Measurements from ENCODE around the gene HIPK2.

Gene HIPK2

GRCh38 chr7:139591550-139592195 is 186.1 kb downstream of the HIPK2 start:
- peak; percentile 39 for DNase-seq (ENCODE audit: low read depth, low spot score)

DNA sequence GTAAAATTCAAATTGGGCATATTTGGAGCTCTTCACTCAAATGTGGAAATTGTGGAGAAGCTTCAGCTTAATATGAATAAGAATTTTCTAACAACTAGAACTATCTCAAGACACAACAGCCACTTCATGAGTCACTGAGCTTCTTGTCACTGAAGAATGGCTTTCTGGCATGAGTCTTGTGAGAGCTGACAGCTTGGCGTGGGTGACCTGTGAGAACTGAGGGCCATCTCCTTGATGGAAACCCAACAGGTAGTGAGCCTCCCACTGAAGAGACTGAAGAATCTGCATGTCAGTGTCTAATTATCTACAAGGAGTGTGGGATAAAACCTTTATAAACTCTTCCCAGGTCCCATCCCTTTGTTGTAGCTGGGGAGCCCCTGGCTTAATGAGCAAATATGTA is 188.3 kb downstream of the HIPK2 start:
- peak; percentile 9 for DNase-seq (ENCODE audit: low read depth, low spot score)

DNA sequence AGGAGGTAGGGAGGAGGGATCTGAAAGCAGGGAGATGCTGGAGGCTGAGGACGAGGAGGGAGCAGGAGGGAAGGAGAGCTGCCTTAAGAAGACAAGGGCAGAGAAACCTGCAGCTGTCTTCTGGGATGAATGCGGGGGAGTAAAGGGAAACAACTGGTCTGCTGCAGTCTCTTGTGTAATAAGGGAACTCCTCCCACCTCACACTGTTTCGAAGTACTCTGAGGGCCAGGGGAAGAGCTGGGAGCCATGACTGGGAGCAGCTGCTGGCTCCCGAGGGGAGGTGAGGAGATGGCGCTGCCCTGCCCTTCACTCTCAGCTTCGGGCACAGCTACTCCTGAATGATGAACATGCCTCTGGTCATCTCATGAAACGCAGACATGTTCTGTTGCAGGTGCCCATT is 189.2 kb downstream of the HIPK2 start:
- DNase-seq (ENCODE audit: low read depth, low spot score): no peak

DNA sequence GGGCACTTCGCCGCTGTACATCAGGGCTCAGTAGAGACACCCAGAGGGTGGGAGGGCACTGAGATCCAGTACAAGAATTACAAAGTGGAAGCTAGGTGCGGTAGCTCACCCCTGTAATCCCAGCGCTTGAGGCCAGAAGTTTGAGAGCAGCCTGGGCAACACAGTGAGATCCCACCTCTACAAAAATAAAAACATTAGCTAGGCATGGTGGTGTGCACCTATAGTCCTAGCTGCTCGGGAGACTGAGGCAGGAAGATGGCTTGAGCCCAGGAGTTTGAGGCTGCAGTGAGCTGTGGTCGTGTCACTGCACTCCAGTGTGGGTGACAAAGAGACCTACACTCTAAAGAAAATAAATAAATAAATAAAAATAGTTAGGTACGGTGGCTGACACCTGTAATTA is 190.3 kb downstream of the HIPK2 start:
- no peak for DNase-seq (ENCODE audit: low read depth, low spot score)

GRCh38 chr7:139586286-139586685 is 191.5 kb downstream of the HIPK2 start:
- DNase-seq (ENCODE audit: low read depth, low spot score): no peak

GRCh38 chr7:139585042-139585441 is 192.8 kb downstream of the HIPK2 start:
- DNase-seq (ENCODE audit: low read depth, low spot score): no peak

DNA sequence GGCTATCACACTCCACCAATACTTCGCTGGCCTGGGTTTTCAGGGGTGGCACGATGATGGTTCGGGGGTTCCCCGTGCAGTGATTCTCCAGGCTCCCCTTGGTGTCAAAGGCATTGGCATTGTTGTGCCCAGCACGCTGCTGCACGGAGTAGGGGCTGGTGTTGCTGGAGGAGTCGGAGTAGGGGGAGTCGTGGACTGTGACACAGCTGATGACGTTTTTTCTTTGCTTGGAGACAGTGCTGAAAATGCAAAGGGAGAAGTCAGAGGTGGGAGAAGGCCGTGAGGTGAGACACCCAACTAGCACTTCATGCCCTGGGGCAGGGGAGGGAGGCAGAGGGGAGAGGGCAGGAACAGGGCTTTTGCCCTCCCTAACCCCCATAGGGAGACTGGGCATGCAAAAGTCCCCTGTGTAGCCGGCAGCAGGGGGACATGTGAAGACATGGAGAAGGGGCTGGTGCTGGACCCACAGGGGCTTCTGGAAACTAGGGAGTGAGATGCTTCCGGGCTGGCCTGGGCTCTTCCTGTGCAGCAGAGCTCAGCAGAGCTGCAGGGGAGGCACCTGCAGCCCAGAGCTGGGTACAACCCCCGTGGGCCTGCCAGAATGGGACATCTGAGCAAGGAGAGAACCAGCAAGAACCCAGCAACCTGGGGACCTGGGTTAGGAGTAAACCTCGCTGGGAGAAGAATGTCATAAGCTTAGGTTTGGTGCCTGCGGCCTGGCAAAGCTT is 193.8 kb downstream of the HIPK2 start:
- DNase-seq (ENCODE audit: low read depth, low spot score): no peak

DNA sequence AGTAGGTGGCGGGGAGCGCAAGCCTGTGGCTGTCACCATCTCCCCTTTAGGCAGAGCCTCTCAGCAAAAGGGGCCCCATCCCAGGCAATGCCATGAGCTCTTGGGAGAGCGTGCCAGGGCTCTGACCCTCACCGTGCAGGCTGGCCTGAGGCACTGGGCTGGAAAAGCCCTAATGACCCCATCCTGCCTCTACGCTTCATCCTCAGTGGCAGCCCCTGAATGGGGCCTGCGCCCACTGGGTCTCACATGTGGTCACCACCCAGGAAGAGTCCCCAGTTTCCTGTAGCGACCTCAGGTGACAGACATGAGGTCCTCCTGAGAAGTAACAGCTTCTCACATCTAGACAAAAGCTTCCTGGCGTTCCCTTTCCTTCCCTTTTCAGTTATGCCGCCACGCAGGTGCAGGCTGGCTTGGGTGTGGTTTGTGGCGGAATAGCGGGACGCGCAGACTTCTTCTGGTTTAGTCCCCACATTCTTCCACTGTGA is 195.1 kb downstream of the HIPK2 start:
- DNase-seq (ENCODE audit: low read depth, low spot score): no peak

DNA sequence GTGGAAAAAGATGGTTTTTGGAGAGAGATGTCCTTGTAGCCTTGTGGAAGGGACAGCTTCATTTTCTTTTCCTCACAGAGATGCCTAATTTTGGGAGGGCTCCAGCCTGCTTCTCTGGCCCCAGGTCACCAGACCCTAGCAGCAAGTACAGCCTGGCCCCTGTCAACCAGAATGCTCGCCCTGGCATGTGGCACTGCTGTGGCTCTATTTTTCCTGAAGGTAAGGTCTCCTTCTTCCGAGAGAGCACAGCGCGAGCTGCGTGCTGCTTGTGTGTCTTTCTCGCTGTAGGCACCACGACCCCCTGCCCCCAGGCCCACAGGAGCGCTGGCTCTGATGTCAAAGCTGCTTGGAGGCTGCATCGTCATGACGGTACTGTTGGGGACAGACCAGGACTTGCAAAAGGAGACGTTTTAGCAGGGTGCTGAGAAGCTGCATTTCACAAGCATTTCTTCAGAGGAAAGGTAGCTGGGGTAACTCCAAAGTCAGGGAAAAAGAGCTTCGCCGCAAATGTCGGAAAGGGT is 195.6 kb downstream of the HIPK2 start:
- DNase-seq (ENCODE audit: low read depth, low spot score): no peak

DNA sequence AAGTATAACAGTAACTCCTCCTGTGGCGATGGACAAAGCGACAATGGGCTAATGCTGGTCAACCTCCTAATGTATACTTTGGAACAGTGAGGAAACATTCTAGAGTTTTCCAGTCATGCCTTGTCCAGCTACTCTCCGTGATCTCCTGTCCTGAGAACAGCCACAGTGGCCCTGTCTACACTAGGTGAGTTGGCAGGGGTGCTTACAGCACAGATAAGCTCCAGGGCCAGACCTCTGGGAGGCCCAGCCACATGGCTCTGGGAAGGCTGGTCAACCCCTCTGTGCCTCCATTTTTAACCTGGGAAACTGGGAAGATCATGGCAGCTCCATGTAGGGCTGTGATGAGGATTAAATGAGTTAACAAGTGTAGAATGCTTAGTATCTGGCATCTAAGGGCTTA is 197.4 kb downstream of the HIPK2 start:
- DNase-seq (ENCODE audit: low read depth, low spot score): no peak

DNA sequence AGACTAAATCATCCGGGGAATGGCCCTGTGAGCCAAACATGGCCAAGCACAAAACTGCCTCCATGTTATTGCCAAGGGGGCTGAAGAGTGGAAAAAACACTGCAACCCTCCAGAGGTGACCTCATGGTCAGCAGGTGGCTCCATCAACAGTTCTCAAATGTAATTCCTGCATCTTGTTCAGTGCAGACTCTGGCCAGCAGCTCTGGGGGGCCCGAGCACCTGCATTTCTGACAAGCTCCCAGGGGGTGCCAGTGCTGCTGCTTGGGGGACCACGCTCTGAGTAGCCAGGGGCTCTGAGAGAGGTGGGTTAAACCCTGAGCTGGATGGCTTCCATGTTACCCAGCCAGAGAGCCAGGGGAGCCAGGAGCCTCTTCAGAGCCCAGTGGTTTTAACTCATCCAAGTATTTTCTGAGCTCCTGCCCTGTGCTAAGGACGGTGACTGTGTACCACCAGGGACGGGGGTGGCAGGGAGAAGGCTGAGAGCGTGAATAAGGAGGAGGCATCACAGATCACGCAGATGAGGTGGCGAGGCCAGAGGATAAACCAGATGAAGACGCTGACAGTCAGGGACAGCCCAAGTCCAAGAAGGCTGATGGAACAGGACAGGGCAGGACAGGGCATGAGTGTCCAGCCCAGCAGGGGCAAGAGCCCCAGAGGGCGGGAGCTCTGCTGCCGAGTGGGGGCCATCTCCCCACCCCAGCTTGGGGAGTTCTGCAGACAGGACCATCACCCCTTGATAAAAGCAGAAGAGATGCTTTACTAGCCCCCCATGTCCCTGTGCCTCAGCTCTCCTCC is 201.4 kb downstream of the HIPK2 start:
- DNase-seq (ENCODE audit: low read depth, low spot score): no peak

GRCh38 chr7:139575338-139575680 is 202.5 kb downstream of the HIPK2 start:
- DNase-seq (ENCODE audit: low read depth, low spot score): no peak

DNA sequence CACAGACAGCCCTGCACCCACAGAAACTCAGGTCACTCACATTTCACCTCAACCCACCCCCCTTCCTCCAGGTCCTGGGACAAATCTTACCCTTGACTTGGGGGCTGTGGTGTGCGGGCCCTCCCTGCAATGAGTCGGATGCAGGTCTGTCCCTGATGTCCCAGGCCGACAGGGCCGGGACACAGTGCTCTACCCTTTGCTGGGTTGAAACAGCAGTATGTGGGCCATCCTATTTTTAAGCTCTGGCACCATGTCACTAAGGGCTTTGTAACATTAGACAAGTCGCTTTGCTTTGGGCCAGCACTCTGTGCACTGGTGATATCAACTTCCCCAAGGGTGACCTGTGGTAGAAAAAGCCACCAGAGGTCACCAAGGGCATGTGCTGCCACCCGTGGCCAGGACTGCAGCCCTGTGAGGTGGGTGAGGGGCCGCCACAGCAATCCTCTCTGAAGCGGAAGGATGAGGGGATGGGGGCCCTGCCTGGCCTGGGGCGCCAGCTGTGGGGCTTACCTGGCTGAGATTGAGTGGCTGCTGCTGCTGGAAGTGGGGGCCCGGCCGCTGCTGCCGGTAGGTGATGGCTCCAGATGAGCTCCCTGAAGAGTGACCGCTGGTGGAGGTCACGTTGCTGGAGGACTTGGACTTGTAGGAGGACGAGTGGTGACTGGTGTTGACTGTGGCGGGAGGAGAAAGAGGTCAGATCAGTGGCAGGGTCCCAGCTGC is 203.0 kb downstream of the HIPK2 start:
- DNase-seq (ENCODE audit: low read depth, low spot score): no peak

GRCh38 chr7:139573871-139574270 is 203.9 kb downstream of the HIPK2 start:
- no peak for DNase-seq (ENCODE audit: low read depth, low spot score)

GRCh38 chr7:139572704-139573385 is 205.0 kb downstream of the HIPK2 start:
- no peak for DNase-seq (ENCODE audit: low read depth, low spot score)

DNA sequence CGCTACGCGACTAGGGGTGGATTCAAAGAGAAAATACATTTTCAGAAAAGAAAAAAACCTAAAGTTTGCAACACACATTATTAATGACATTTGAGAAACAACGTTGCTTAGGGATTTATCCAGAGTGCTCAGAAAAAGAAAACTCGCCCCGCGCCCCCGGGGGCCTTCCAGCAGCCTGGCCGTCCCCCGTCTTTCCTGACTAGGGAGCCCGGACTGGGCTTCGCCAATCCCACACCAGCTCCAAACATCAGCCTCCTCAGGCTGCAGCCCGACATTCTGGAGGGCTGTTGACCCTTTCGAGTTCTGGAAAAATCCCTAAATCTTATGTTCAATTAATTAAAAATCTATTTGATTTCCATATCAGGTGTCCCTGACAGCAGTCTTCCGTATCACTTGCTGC is 205.7 kb downstream of the HIPK2 start:
- DNase-seq (ENCODE audit: low read depth, low spot score): no peak

GRCh38 chr7:139571651-139572050 is 206.1 kb downstream of the HIPK2 start:
- DNase-seq (ENCODE audit: low read depth, low spot score): no peak

DNA sequence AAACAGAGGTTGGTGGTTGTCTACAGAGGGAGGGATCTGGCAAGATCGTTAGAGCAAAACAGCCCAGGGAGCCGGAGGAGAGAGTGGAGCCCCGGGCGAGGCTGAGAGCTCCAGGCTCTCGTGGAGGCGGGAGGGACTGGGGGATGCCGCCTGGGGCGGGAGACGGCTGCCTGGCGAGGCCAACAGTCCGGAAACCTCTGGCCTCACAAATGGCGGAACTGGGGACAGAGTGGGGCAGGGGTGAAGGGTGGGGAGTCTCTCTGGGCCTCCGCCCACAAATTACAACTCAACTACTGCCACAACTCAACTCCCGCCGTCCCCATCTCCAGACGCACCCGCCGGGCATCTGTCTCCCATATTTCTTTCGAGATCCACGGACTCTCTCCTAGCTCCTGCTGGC is 206.6 kb downstream of the HIPK2 start:
- no peak for DNase-seq (ENCODE audit: low read depth, low spot score)

- DNase-seq (ENCODE audit: low read depth, low spot score): no peak
Observed at GRCh38 chr7:139570626-139571025, 207.2 kb downstream of the HIPK2 start.

DNA sequence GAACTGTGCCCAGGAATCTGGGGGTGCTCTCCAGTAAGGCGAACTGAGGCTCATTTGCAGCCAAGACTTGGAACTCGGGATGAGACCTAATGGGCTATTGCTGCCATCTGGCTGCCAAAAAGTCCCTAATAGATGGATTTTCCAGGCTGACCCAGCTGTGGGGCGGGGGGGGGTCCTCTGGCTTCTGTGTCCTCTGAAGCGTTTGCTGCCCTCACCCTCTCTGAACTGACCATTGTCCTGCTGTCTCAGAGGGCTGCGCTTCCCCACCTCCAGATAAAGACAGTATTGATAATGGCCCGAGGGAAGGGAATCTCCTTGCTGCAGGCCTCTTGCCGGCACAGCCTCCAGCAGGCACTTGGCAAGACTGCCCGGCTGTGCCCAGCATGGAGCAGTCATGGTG is 207.7 kb downstream of the HIPK2 start:
- no peak for DNase-seq (ENCODE audit: low read depth, low spot score)

GRCh38 chr7:139568813-139569490 is 208.8 kb downstream of the HIPK2 start:
- no peak for DNase-seq (ENCODE audit: low read depth, low spot score)

Measured in astrocyte of the hippocampus (primary cell).